PC-9 (cell line): ENCODE data around the gene TMEM132D.

Experiments used
- EZH2 ChIP-seq: fragments of 200-600 bp; sonication (generic); IDR thresholded peaks from 2 replicates; pipeline ENCODE4 v1.8.0; 2017; ENCODE audit warnings: antibody characterized with exemption, low read depth
- TF ChIP-seq, protein P1 (sequence below): fragments of 200-600 bp; sonication (generic); conservative IDR thresholded peaks from 2 replicates; pipeline ENCODE4 v1.6.1; 2017; ENCODE audit warnings: mixed run types, antibody characterized with exemption, mild to moderate bottlenecking, moderate library complexity

- TF ChIP-seq, protein P1, sequence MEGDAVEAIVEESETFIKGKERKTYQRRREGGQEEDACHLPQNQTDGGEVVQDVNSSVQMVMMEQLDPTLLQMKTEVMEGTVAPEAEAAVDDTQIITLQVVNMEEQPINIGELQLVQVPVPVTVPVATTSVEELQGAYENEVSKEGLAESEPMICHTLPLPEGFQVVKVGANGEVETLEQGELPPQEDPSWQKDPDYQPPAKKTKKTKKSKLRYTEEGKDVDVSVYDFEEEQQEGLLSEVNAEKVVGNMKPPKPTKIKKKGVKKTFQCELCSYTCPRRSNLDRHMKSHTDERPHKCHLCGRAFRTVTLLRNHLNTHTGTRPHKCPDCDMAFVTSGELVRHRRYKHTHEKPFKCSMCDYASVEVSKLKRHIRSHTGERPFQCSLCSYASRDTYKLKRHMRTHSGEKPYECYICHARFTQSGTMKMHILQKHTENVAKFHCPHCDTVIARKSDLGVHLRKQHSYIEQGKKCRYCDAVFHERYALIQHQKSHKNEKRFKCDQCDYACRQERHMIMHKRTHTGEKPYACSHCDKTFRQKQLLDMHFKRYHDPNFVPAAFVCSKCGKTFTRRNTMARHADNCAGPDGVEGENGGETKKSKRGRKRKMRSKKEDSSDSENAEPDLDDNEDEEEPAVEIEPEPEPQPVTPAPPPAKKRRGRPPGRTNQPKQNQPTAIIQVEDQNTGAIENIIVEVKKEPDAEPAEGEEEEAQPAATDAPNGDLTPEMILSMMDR = no peak
- TF ChIP-seq EZH2 = no peak
These were observed 806.4 kb downstream of the TMEM132D start for GRCh38 chr12:129097451-129097850.
